IPS-18a (cell line): ENCODE measurements around the gene GUSB.
A peak's percentile ranks its signal among the peaks of the same experiment; 100 is the strongest.
"Not testable (repeated sequence)": the region's sequence is repeated elsewhere in the genome, so short reads cannot be mapped to it uniquely, and the experiment has no call there.

Experiments
- H3K27ac ChIP-seq: one replicate; pipeline ENCODE4 v1.5.1; 2013; ENCODE audit warnings: low read length
- H3K27me3 ChIP-seq: one replicate; pipeline ENCODE4 v1.6.1; 2013; ENCODE audit warnings: mild to moderate bottlenecking, low read length; ENCODE audit not compliant: control insufficient read depth, insufficient read depth
- H3K36me3 ChIP-seq: one replicate; pipeline ENCODE4 v1.6.1; 2013; ENCODE audit warnings: low read depth, low read length; ENCODE audit not compliant: control insufficient read depth
- H3K4me1 ChIP-seq: one replicate; pipeline ENCODE4 v1.6.1; 2013; ENCODE audit warnings: low read depth, low read length; ENCODE audit not compliant: control insufficient read depth
- H3K4me3 ChIP-seq: one replicate; pipeline ENCODE4 v1.5.1; 2013; ENCODE audit warnings: low read length
- H3K9ac ChIP-seq: one replicate; pipeline ENCODE4 v1.6.1; 2013; ENCODE audit warnings: mild to moderate bottlenecking, low read length, moderate library complexity
- H3K9me3 ChIP-seq: one replicate; pipeline ENCODE4 v1.6.1; 2013; ENCODE audit warnings: low read depth, low read length; ENCODE audit not compliant: control insufficient read depth

GUSB gene

GRCh38 chr7:65981965-65982792, at the start of gene GUSB:
Gene GUSB (minus strand): TSS chr7:65982213. CDS start chr7:65982183, 30 bp downstream.
- H3K4me3 ChIP-seq: peak within 1 kb of the TSS; percentile 74
- peak within 1 kb of the TSS; percentile 89 for H3K9ac ChIP-seq
- peaks cover 9% of the 10 kb centered on the region for H3K36me3 ChIP-seq
- H3K9me3 ChIP-seq: no peaks in the 10 kb centered on the region
- H3K27ac ChIP-seq: peak within 1 kb of the TSS; percentile 45
- H3K4me1 ChIP-seq: no peaks in the 10 kb centered on the region
- H3K27me3 ChIP-seq: no peaks in the 10 kb centered on the region

GRCh38 chr7:66028342-66028741, 46.3 kb upstream of the GUSB start:
- H3K27ac ChIP-seq, H3K4me3 ChIP-seq, H3K9me3 ChIP-seq, H3K27me3 ChIP-seq, H3K4me1 ChIP-seq, H3K9ac ChIP-seq, H3K36me3 ChIP-seq: not testable (repeated sequence)

GRCh38 chr7:66016131-66016461, 34.1 kb upstream of the GUSB start:
- H3K36me3 ChIP-seq: no peaks in the 10 kb centered on the region
- H3K4me3 ChIP-seq: no peak overlapping the region
- H3K9me3 ChIP-seq: no peaks in the 10 kb centered on the region
- no peaks in the 10 kb centered on the region for H3K4me1 ChIP-seq
- H3K9ac ChIP-seq: no peak overlapping the region
- no peak overlapping the region for H3K27ac ChIP-seq
- H3K27me3 ChIP-seq: no peaks in the 10 kb centered on the region

GRCh38 chr7:66015440-66016130, 33.6 kb upstream of the GUSB start:
- no peaks in the 10 kb centered on the region for H3K27me3 ChIP-seq
- H3K4me3 ChIP-seq: no peak overlapping the region
- no peaks in the 10 kb centered on the region for H3K4me1 ChIP-seq
- H3K9ac ChIP-seq: no peak overlapping the region
- no peak overlapping the region for H3K27ac ChIP-seq
- no peaks in the 10 kb centered on the region for H3K9me3 ChIP-seq
- no peaks in the 10 kb centered on the region for H3K36me3 ChIP-seq

- Histone ChIP-seq H3K27ac (no peak overlapping the region), H3K27me3 (no peaks in the 10 kb centered on the region), H3K4me3 (no peak overlapping the region), H3K36me3 (no peaks in the 10 kb centered on the region), H3K4me1 (no peaks in the 10 kb centered on the region), H3K9ac (no peak overlapping the region), H3K9me3 (no peaks in the 10 kb centered on the region)
Measured at GRCh38 chr7:66013938-66014337, 31.9 kb upstream of the GUSB start.

GRCh38 chr7:66007232-66007631, 25.2 kb upstream of the GUSB start:
- Histone ChIP-seq H3K9me3 (no peaks in the 10 kb centered on the region), H3K4me3 (no peak overlapping the region), H3K27me3 (no peaks in the 10 kb centered on the region), H3K27ac (no peak overlapping the region), H3K9ac (no peak overlapping the region), H3K4me1 (no peaks in the 10 kb centered on the region), H3K36me3 (no peaks in the 10 kb centered on the region)

GRCh38 chr7:66005115-66005671, 23.2 kb upstream of the GUSB start:
- not testable (repeated sequence) for H3K27me3 ChIP-seq, H3K9me3 ChIP-seq, H3K36me3 ChIP-seq, H3K4me3 ChIP-seq, H3K9ac ChIP-seq, H3K4me1 ChIP-seq, H3K27ac ChIP-seq

- not testable (repeated sequence) for H3K27me3 ChIP-seq, H3K9ac ChIP-seq, H3K4me1 ChIP-seq, H3K4me3 ChIP-seq, H3K9me3 ChIP-seq, H3K36me3 ChIP-seq, H3K27ac ChIP-seq
Measured at GRCh38 chr7:66000823-66001417, 18.9 kb upstream of the GUSB start.

- H3K36me3 ChIP-seq, H3K27ac ChIP-seq, H3K9me3 ChIP-seq, H3K9ac ChIP-seq, H3K27me3 ChIP-seq, H3K4me3 ChIP-seq, H3K4me1 ChIP-seq: not testable (repeated sequence)
Measured at GRCh38 chr7:65994984-65995383, 13.0 kb upstream of the GUSB start.

GRCh38 chr7:65992526-65992925, 10.5 kb upstream of the GUSB start:
- Histone ChIP-seq H3K27me3 (no peaks in the 10 kb centered on the region), H3K9ac (no peak overlapping the region), H3K4me1 (no peaks in the 10 kb centered on the region), H3K27ac (no peak overlapping the region), H3K36me3 (no peaks in the 10 kb centered on the region), H3K9me3 (no peaks in the 10 kb centered on the region), H3K4me3 (no peak overlapping the region)

- not testable (repeated sequence) for H3K4me3 ChIP-seq, H3K4me1 ChIP-seq, H3K36me3 ChIP-seq, H3K9me3 ChIP-seq, H3K9ac ChIP-seq, H3K27me3 ChIP-seq, H3K27ac ChIP-seq
Measured at GRCh38 chr7:65991829-65992228, 9.8 kb upstream of the GUSB start.
